Measurements from ENCODE around the gene MELTF. TPM values are rescaled to one million over a fixed set of nuclear protein-coding genes. Genes with fewer than 3 reads are reported as not detected.

The MELTF gene
- total and polyA plus RNA-seq, 2 of the 13 experiments (the other 11 are each of a cell fraction or from before 2014, with no cell fraction given): 3.2 to 7.5 TPM

GRCh38 chr3:196966526-196967401 is 62.9 kb downstream of the MELTF start:
- no TSS peak for BruUV-seq (replicated peaks)
- in situ Hi-C loops (cut with HindIII; ENCODE audit: extremely low pct_ligation_motif_present, low pct_unique_long_range_greater_than_20kb) (no loop called here), intact Hi-C loops (cut with micrococcal nuclease; ENCODE audit: unreplicated experiment) (no loop called here)
- ChIA-PET CTCF (ENCODE audit: low intra/inter-chr PET ratio, low total read pairs) (no interaction called here), POLR2A (no interaction called here)
- peak overlapping the region in 1 of 3 experiments; percentile 78; a peak in 2 of 6 replicates for H3K4me3 ChIP-seq (replicated peaks in 1 of 3; ENCODE audit: insufficient read depth in 1 of 3, low read depth in 2 of 3, low read length in 3 of 3)
- H2AFZ ChIP-seq (ENCODE audit: low read length): no peak overlapping the region
- H3K4me2 ChIP-seq (ENCODE audit: low read depth, low read length): peak overlapping the region; percentile 85
- H3K27me3 ChIP-seq (ENCODE audit: control insufficient read depth in 1 of 2, insufficient read depth in 2 of 2, low read length in 2 of 2): no peaks in the 10 kb centered on the region
- DNase-seq (ENCODE audit: low spot score) (no peak), FAIRE-seq (no peak), ATAC-seq (no peak)
- no peaks in the 10 kb centered on the region for H3K9me3 ChIP-seq (ENCODE audit: low read length)
- peak overlapping the region; percentile 32; the same call in 1 of the 2 replicates for H3K9ac ChIP-seq (ENCODE audit: insufficient read depth, low read depth, low read length)
- peaks cover 84% of the 10 kb centered on the region for H3K4me1 ChIP-seq (ENCODE audit: insufficient read depth, low read length)
- H3K36me3 ChIP-seq (replicated peaks in 1 of 2; ENCODE audit: control insufficient read depth in 1 of 2, insufficient read depth in 2 of 2, low read length in 2 of 2): peaks cover 6 to 25% of the 10 kb centered on the region in 2 experiments
- H3K79me2 ChIP-seq (ENCODE audit: insufficient read depth, low read length): peaks cover 43% of the 10 kb centered on the region
- H3K27ac ChIP-seq (ENCODE audit: extremely low read length, insufficient read depth, low read length): peak overlapping the region; percentile 63
- no peaks in the 10 kb centered on the region for H4K20me1 ChIP-seq (ENCODE audit: insufficient read depth, low read length)
- 93% methylated on average over 32 of the region's 47 CpGs for WGBS (ENCODE audit: low lambda C conversion rate)
- TF ChIP-seq ZNF670 (CRISPR knock-in tag; IDR thresholded peaks at IDR 0.05; ENCODE audit: borderline replicate concordance): 0 out of 2 replicates have a peak, but pooled peaks have one; percentile 25
- no peak for TF ChIP-seq EED (CRISPR knock-in tag; IDR thresholded peaks at IDR 0.05)
- TF ChIP-seq SAFB2 (CRISPR knock-in tag; IDR thresholded peaks at IDR 0.05; ENCODE audit: borderline replicate concordance, low read depth): no peak; the same call in 1 of the 2 replicates
- TF ChIP-seq RFX1 (IDR thresholded peaks at IDR 0.05): no peak
- no peak for TF ChIP-seq ZNF367 (CRISPR knock-in tag; IDR thresholded peaks at IDR 0.05; ENCODE audit: borderline replicate concordance)
- TF ChIP-seq HHEX (CRISPR knock-in tag; IDR thresholded peaks at IDR 0.05): no peak
- TF ChIP-seq PAF1 (CRISPR knock-in tag; IDR thresholded peaks at IDR 0.05): no peak
- no peak for TF ChIP-seq NR2F1 (CRISPR knock-in tag; IDR thresholded peaks at IDR 0.05)
- 0 out of 2 replicates have a peak, but pooled peaks have one; percentile 65 for TF ChIP-seq ZBTB1 (CRISPR knock-in tag; IDR thresholded peaks at IDR 0.05; ENCODE audit: borderline replicate concordance)
- no peak for TF ChIP-seq MAZ (IDR thresholded peaks at IDR 0.05; ENCODE audit: borderline replicate concordance, low read depth, low read length)
- peak; percentile 27; the same call in 1 of the 2 replicates for TF ChIP-seq MAZ (CRISPR knock-in tag; IDR thresholded peaks at IDR 0.05; ENCODE audit: low read depth)
- TF ChIP-seq PRPF4 (IDR thresholded peaks at IDR 0.05; ENCODE audit: low read depth, low read length, poor library complexity, severe bottlenecking): peak; percentile 75
- TF ChIP-seq AHR (CRISPR knock-in tag; IDR thresholded peaks at IDR 0.05): peak; percentile 57; the same call in 1 of the 2 replicates
- TF ChIP-seq MED1 (CRISPR knock-in tag; IDR thresholded peaks at IDR 0.05): no peak
- TF ChIP-seq MTF1 (CRISPR knock-in tag; IDR thresholded peaks at IDR 0.05): no peak
- TF ChIP-seq ZMYM3 (CRISPR knock-in tag; IDR thresholded peaks at IDR 0.05): peak; percentile 17; the same call in 1 of the 2 replicates
- no peak for TF ChIP-seq RCOR2 (CRISPR knock-in tag; IDR thresholded peaks at IDR 0.05)
- 0 out of 2 replicates have a peak, but pooled peaks have one; percentile 27 for TF ChIP-seq ZNF136 (CRISPR knock-in tag; IDR thresholded peaks at IDR 0.05; ENCODE audit: low read depth)
- TF ChIP-seq ESRRA (CRISPR knock-in tag; IDR thresholded peaks at IDR 0.05; ENCODE audit: low read depth): 0 out of 2 replicates have a peak, but pooled peaks have one; percentile 46
- TF ChIP-seq MZF1 (CRISPR knock-in tag; IDR thresholded peaks at IDR 0.05; ENCODE audit: borderline replicate concordance): peak; percentile 35; the same call in 1 of the 2 replicates
- no peak for TF ChIP-seq ZBTB4 (CRISPR knock-in tag; IDR thresholded peaks at IDR 0.05; ENCODE audit: borderline replicate concordance)
- peak; percentile 74 for TF ChIP-seq RBFOX2 (IDR thresholded peaks at IDR 0.05; ENCODE audit: low read depth, low read length)
- TF ChIP-seq ZNF772 (CRISPR knock-in tag; IDR thresholded peaks at IDR 0.05): peak; percentile 12; the same call in 1 of the 2 replicates

All from HepG2 (cell line).